Activated CD8-positive, alpha-beta T cell treated with anti-CD3 and anti-CD28 coated beads, Interleukin-2, amount 10 ng/mL, durations not matched to agents 7 days and 5 days (primary cell): ENCODE results near the gene NAPA. TPM values are rescaled to one million over a fixed set of nuclear protein-coding genes. Genes with fewer than 3 reads are reported as not detected.
"Not testable (repeated sequence)": the region's sequence is repeated elsewhere in the genome, so short reads cannot be mapped to it uniquely, and the experiment has no call there.

ENCODE experiments used
- ATAC-seq: fragments of 150-1000 bp; cut with Tn5 transposase; one replicate; pipeline ENCODE4 v1.10.0; 2021; ENCODE audit warnings: moderate library complexity
- CTCF ChIA-PET: fragments of 350-600 bp; sonication (Branson Sonifier 250); formaldehyde crosslinking; loops from one replicate; lab custom pipeline; 2021; ENCODE audit warnings: antibody characterized with exemption; lab: Charles Lee
- POLR2A ChIA-PET: fragments of 350-600 bp; sonication (Branson Sonifier 250); formaldehyde crosslinking; loops from one replicate; lab custom pipeline; 2021; ENCODE audit warnings: antibody characterized with exemption; lab: Charles Lee
- DNase-seq: peaks from one replicate; pipeline ENCODE4 v3.0.0-alpha.2; 2020
- H3K27ac Mint-ChIP-seq: one replicate; pipeline ENCODE4 v1.8.0; 2021; ENCODE audit warnings: mild to moderate bottlenecking, mixed read lengths
- H3K27me3 Mint-ChIP-seq: one replicate; pipeline ENCODE4 v1.8.0; 2021; ENCODE audit warnings: low read depth, mixed read lengths
- H3K36me3 Mint-ChIP-seq: one replicate; pipeline ENCODE4 v1.8.0; 2021; ENCODE audit warnings: low read depth, mixed read lengths
- H3K4me1 Mint-ChIP-seq: one replicate; pipeline ENCODE4 v1.8.0; 2021; ENCODE audit warnings: low read depth, mixed read lengths
- H3K4me3 Mint-ChIP-seq: one replicate; pipeline ENCODE4 v1.8.0; 2021; ENCODE audit warnings: mild to moderate bottlenecking, mixed read lengths
- H3K9me3 Mint-ChIP-seq: one replicate; pipeline ENCODE4 v1.8.0; 2022; ENCODE audit warnings: mixed read lengths; ENCODE audit not compliant: insufficient read depth
- total RNA-seq, 2 experiments: library from RNA; stranded (reverse); gene quantifications; one replicate each; pipeline ENCODE4 v1.2.3, GENCODE V29; 2021

Gene NAPA
- total RNA-seq, 2 experiments from 2014 or later: 90.0 to 103 TPM

DNA sequence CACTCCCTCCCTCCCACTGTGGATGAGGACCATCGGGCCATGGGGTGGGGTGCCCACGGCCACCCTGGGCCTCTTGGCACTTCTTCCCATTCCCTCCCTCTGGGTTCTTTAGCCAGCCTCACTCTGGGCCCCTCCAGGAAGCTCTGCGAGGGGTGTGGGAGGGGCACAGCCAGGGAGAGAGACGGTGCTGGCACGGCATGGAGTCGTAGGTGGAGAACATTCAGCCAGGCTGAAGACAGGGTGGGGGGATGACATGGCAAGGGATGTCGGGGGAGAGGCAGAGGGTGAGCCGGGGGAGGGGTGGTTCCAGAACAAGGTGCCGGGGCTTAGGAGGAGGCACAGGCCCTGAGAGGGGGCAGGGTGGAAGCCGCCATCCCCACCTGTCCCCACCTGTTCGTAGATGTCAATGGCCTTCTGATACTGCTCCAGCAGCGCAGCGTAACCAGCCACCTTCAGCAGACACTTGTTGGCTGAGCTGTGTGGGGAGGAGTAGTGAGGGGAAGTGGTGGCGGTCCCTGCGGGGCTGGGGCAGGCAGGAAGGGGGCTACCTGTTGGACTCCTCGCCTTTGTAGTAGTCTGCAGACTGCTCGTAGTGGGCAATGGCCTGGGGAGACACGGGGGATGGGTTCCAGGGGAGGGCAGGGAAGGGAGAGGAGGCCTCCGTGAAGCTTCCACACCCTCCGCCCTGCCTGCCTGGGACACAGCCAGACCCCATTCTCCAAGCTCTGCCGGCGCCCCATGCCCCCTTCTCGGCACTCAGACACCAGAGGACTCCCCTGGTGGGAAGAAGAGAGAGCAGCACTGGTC is 22.1 kb downstream of the NAPA start:
- H3K4me3 Mint-ChIP-seq: no peak overlapping the region
- DNase-seq (no peak), ATAC-seq (no peak)
- H3K27ac Mint-ChIP-seq: peak overlapping the region; percentile 30
- POLR2A ChIA-PET: interaction anchor here (1.1 to 1.3 kb wide), 2 partner anchors 9 to 21 kb away, joined by 3 to 5 read pairs; no protein-coding TSS in a partner anchor
- H3K4me1 Mint-ChIP-seq: peaks cover 8% of the 10 kb centered on the region
- H3K36me3 Mint-ChIP-seq: peaks cover 13% of the 10 kb centered on the region
- H3K27me3 Mint-ChIP-seq: no peaks in the 10 kb centered on the region
- CTCF ChIA-PET: no interaction called here
- no peaks in the 10 kb centered on the region for H3K9me3 Mint-ChIP-seq

DNA sequence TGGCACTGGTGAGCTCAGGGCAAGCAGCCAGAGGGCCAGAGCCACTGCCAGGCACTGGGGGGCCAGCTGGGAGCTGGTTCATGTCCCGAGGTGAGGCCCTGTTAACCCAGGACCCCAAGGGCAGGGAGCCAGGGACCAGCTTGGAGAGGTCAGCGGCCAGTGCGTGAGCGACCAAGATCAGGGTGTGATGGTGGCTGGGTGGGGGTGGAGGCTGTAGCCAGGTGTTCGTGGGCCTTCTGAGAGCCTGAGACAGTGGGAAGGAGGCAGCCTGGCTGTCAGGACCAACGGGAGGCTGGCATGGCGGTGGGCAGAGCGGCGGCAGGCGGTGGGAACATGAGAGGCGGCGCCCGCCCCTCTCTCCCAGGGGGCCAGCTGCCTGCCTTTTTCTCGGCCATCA is 22.7 kb downstream of the NAPA start:
- H3K36me3 Mint-ChIP-seq: peaks cover 16% of the 10 kb centered on the region
- H3K27me3 Mint-ChIP-seq: no peaks in the 10 kb centered on the region
- H3K9me3 Mint-ChIP-seq: no peaks in the 10 kb centered on the region
- ATAC-seq (no peak), DNase-seq (no peak)
- CTCF ChIA-PET: no interaction called here
- no peak overlapping the region for H3K27ac Mint-ChIP-seq
- H3K4me1 Mint-ChIP-seq: peaks cover 14% of the 10 kb centered on the region
- POLR2A ChIA-PET: interaction anchor here (1.1 kb wide), 1 partner anchor 10 kb away, joined by 5 read pairs; no protein-coding TSS in a partner anchor
- no peak overlapping the region for H3K4me3 Mint-ChIP-seq

DNA sequence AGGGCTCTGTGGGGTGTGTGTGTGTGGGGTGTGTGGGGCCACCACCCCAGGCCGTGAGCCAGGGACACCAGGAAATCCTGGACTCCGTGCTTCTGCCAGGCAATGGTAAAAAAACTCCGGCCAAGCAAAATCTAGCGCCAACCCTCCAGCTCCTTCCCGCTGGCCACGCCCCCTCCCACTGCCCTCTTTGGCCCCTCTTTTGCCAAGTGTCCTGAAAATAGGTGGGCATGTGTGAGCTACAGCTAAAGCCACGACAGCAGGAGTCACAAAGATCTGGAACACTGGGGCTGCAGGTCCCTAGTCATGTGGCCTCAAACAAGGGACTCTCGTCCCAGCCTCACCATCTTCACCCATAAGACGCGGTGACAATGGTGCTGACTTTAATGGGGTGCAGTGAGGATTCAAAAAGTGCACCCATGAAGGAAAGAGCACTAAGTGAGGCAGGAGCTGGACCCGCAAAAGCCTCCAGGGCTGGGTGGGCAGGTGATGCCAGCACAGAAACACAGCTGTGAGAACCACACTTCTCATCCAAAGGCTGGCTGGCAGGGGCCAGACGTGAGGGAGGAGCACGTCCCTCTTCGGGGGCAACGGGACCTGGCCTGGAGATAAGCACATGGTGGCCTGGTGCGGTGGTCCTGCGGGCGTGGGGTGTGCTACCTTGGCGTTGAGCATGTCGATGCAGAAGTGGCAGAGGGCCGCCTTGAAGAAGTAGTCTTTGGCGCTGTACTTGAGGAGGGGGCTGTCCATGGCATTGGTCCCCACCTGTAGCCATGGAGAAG is 23.3 kb downstream of the NAPA start:
- DNase-seq (no peak), ATAC-seq (no peak)
- POLR2A ChIA-PET: interaction anchor here (0.7 to 1.1 kb wide), 3 partner anchors 11 to 109 kb away, joined by 3 to 5 read pairs (median 4); no protein-coding TSS in a partner anchor
- H3K4me1 Mint-ChIP-seq: peaks cover 20% of the 10 kb centered on the region
- H3K9me3 Mint-ChIP-seq: no peaks in the 10 kb centered on the region
- no peaks in the 10 kb centered on the region for H3K27me3 Mint-ChIP-seq
- peaks cover 20% of the 10 kb centered on the region for H3K36me3 Mint-ChIP-seq
- no peak overlapping the region for H3K27ac Mint-ChIP-seq
- H3K4me3 Mint-ChIP-seq: no peak overlapping the region
- CTCF ChIA-PET: no interaction called here

DNA sequence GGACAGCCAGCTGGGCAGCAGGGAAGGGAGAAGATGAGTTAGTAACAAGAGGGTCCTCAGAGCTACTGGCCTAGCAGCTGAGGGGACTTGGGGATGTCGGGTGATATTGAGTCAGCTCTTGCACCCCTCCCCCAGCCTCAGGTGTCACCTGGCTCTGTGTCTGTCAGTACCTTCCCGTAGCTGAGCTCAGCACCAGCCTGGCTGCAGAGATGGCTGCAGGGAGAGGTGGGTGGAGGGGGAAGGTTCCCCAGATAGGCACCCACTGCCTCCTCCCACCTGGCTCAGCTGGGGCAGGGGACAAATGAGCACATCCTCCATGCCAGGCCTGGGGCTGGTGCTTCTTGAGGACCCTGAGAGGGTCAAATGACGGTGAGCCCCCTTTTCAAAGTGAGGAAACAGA is 24.0 kb downstream of the NAPA start:
- H3K4me1 Mint-ChIP-seq: peaks cover 26% of the 10 kb centered on the region
- CTCF ChIA-PET: no interaction called here
- H3K36me3 Mint-ChIP-seq: peaks cover 23% of the 10 kb centered on the region
- H3K27me3 Mint-ChIP-seq: no peaks in the 10 kb centered on the region
- H3K4me3 Mint-ChIP-seq: no peak overlapping the region
- POLR2A ChIA-PET: interaction anchor here (0.6 to 0.8 kb wide), 3 partner anchors 26 to 675 kb away, joined by 3 to 4 read pairs (median 3); no protein-coding TSS in a partner anchor
- no peaks in the 10 kb centered on the region for H3K9me3 Mint-ChIP-seq
- ATAC-seq (no peak), DNase-seq (no peak)
- no peak overlapping the region for H3K27ac Mint-ChIP-seq

DNA sequence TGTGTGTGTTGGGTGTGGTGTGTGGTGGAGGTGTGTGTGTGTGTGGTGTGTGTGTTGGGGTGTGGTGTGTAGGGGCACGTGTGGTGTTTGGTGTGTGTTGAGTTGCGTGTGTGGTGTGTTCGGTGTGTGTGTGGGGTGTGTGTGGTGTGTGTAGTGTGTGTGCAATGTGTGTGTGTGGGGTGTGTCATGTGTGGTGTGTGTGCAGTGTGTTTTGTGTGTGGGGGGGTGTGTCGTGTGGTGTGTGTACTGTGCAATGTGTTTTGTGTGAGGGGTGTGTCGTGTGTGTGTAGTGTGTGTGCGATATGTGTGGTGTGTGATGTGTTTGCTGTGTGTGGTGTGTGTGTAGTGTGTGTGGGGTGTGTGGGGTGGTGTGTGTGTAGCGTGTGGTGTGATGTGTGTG is 24.8 kb downstream of the NAPA start:
- ChIA-PET CTCF (no interaction called here), POLR2A (no interaction called here)
- Mint-ChIP-seq H3K4me3 (no peak overlapping the region), H3K4me1 (peaks cover 34% of the 10 kb centered on the region), H3K27me3 (no peaks in the 10 kb centered on the region), H3K36me3 (peaks cover 30% of the 10 kb centered on the region), H3K9me3 (no peaks in the 10 kb centered on the region), H3K27ac (peak overlapping the region; percentile 70)
- DNase-seq (no peak), ATAC-seq (no peak)

DNA sequence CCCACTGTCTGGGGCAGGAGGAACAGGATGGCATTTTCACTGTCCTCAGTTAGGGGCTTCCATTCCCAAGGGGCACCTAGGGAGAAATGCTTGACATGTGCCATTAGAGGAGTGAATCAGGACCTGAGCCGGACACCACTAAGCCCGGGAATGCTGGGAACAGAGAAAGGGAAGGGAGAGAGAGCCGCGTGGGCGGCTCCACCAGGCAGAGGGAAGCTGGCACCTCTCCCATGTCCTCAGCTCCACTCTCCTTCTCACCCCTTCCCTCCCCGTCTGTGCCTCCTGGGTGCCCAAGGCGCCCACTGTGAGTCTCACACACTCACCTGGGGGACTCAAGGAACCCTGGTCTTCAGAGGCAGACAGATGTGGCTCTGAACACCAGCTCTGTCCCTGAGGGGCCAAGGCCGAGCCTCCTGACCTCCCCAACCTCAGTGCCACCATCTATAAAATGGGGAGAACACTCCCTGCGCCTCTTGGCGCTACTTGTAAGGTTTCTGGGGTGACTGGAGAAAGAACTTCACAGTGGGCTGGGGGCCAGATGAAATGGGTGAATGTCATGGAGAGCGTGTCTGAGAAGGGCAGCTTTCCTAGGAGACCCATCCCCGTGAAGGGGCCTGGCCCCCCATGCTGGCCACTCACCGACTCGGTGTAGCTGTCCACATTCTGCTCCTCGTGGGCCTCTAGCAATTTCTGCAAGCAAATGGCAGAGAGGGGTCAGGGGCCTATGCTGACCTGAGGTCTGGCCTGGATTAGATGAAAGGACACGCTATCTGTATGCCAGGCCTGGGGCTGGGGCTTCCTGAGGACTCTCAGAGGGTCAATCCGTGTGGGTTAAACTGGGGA is 25.6 kb downstream of the NAPA start:
- H3K4me3 Mint-ChIP-seq: no peak overlapping the region
- peaks cover 33% of the 10 kb centered on the region for H3K36me3 Mint-ChIP-seq
- ChIA-PET POLR2A (interaction anchor here (0.8 to 1.3 kb wide), 2 partner anchors 8 to 111 kb away, joined by 4 read pairs; no protein-coding TSS in a partner anchor), CTCF (interaction anchor here (0.8 to 3.1 kb wide), 5 partner anchors 12 to 210 kb away, joined by 3 to 16 read pairs (median 3); partner anchors contain the start of gene NAPA)
- H3K27me3 Mint-ChIP-seq: no peaks in the 10 kb centered on the region
- DNase-seq (no peak), ATAC-seq (no peak)
- peak overlapping the region; percentile 60 for H3K27ac Mint-ChIP-seq
- H3K4me1 Mint-ChIP-seq: peaks cover 39% of the 10 kb centered on the region
- H3K9me3 Mint-ChIP-seq: no peaks in the 10 kb centered on the region

DNA sequence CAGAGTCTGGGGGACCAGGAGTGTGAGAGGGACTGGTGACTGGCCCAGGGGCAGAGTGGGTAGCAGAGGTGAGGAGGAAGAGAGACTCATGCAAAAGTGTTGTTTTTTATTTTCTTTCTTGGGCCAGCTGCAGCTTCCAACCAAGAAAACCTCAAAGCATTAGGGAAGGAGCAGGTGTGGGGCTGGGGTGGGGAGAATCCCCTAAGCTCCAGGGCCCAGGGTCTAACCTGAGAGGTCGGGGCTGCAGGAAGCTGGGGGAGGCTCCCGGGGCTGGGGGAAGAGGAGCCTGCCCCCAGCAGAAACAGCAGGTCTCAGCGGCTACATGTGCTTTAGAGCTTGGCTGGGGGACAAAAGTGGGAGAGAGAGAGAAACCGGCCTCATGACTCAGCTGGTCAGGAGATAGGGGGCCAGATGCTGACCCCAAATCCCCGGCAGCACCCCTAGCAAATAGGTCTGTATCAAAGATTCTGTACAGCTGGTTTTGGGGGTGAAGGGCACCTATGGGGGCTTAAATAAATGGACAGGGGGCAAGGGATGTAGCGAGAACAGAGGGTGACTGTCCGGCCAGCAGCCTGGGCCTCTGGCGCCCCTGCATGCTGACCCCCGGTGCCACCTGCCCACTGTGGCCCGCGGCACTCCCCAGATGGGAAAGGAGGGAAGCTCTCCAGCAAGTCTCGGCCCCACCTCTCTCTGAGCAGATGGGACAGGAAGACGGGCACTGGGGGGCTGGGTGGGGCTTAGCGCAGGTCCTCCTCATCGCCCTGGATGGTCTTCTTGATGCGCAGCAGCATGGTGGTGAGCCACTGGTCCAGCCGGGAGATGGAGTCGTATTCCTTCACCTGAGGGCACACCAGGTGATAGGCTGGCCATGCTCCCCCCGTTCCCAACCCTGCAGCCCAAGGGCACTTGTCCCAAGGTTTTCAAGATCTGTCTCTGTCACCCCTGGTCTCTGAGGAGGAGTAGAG is 27.0 kb downstream of the NAPA start:
- POLR2A ChIA-PET: interaction anchor here (0.5 to 1.7 kb wide), 5 partner anchors 8 to 60 kb away, joined by 3 to 4 read pairs (median 4); no protein-coding TSS in a partner anchor

DNA sequence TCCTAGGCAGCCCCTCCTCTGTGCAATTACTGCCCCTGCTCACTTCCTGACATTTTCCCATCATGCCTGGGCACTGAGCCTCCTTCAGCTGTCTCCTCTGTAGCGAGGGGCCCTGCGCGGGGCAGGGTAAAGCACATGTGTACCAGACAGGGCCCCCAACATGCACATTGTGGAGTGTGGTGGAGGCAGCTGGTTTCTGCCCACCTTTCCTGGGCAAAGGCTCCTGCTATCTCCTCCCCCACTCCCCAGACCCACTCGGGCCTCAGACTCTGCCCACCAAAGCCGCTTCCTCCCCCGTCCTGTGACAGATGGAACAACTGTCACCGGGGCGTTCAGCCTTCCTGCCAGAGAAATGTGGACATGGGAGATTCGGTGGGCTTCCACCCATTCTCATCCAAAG is 28.0 kb downstream of the NAPA start:
- H3K36me3 Mint-ChIP-seq: peaks cover 34% of the 10 kb centered on the region
- H3K27me3 Mint-ChIP-seq: no peaks in the 10 kb centered on the region
- peaks cover 42% of the 10 kb centered on the region for H3K4me1 Mint-ChIP-seq
- ChIA-PET POLR2A (interaction anchor here (0.6 to 1.7 kb wide), 5 partner anchors 9 to 374 kb away, joined by 3 to 4 read pairs (median 4); partner anchors contain the start of gene ZC3H4), CTCF (interaction anchor here (1.2 to 3.1 kb wide), 4 partner anchors 28 to 256 kb away, joined by 3 to 16 read pairs (median 8); partner anchors contain the start of gene NAPA)
- DNase-seq (peak; percentile 35), ATAC-seq (no peak)
- H3K9me3 Mint-ChIP-seq: no peaks in the 10 kb centered on the region
- peak overlapping the region; percentile 100 for H3K27ac Mint-ChIP-seq
- peak overlapping the region; percentile 28 for H3K4me3 Mint-ChIP-seq

More for the DNA sequence above, 27.0 kb downstream of the NAPA start:
- Mint-ChIP-seq H3K36me3 (peaks cover 34% of the 10 kb centered on the region), H3K9me3 (no peaks in the 10 kb centered on the region), H3K27ac (peak overlapping the region; percentile 100), H3K27me3 (no peaks in the 10 kb centered on the region), H3K4me3 (no peak overlapping the region), H3K4me1 (peaks cover 45% of the 10 kb centered on the region)
- ATAC-seq (no peak), DNase-seq (no peak)
- CTCF ChIA-PET: interaction anchor here (0.9 to 3.1 kb wide), 7 partner anchors 14 to 255 kb away, joined by 3 to 16 read pairs (median 3); partner anchors contain the start of gene NAPA

DNA sequence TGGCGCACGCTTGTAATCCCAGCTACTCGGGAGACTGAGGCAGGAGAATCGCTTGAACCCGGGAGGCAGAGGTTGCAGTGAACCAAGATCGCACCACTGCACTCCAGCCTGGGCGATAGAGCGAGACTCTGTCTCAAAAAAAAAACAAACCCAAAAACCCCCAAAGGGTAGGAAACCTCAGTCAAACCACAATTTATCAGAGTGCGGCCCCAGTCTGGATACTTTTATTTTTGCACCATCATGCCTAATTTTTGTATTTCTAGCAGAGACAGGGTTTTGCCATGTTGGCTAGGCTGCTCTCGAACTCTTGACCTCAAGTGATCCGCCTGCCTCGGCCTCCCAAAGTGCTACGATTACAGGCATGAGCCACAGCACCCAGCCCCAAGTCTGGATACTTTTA is 28.6 kb downstream of the NAPA start:
- H3K4me3 Mint-ChIP-seq, DNase-seq, H3K27me3 Mint-ChIP-seq, ATAC-seq, H3K9me3 Mint-ChIP-seq: not testable (repeated sequence)
- H3K4me1 Mint-ChIP-seq: peaks cover 42% of the 10 kb centered on the region
- peak overlapping the region; percentile 100 for H3K27ac Mint-ChIP-seq
- ChIA-PET POLR2A (interaction anchor here (1.0 to 2.9 kb wide), 3 partner anchors 27 to 114 kb away, joined by 3 to 17 read pairs (median 4); partner anchors contain the start of gene NAPA), CTCF (interaction anchor here (1.6 to 3.1 kb wide), 3 partner anchors 29 to 95 kb away, joined by 3 to 16 read pairs (median 12); partner anchors contain the start of gene NAPA)
- peaks cover 31% of the 10 kb centered on the region for H3K36me3 Mint-ChIP-seq

DNA sequence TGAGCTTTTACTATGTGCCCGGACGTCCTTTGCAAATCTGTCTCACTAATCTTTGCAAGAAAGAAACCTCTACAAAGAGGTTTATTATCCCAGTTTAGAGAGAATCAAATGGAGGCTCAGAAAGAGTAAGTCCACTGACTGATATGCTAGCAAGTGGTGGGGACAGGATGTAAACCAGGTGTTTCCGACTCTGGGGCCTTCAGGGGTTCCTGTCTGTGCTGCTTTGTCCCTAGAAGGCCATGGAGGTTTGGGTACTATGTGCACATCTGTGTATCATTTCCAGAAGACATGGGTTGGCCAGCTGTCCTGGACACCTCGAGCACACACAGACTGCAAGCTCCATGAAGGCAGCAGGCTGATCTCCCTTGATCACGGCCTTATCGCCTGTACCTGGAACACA is 29.7 kb downstream of the NAPA start:
- H3K36me3 Mint-ChIP-seq: peaks cover 28% of the 10 kb centered on the region
- ChIA-PET CTCF (interaction anchor here (0.7 to 2.7 kb wide), 11 partner anchors 15 to 222 kb away, joined by 3 to 23 read pairs (median 5); partner anchors contain the start of genes DHX34 and NAPA), POLR2A (interaction anchor here (0.6 to 2.9 kb wide), 11 partner anchors 9 to 306 kb away, joined by 3 to 17 read pairs (median 4); partner anchors contain the start of genes BICRA and NAPA)
- H3K4me1 Mint-ChIP-seq: peaks cover 42% of the 10 kb centered on the region
- H3K4me3 Mint-ChIP-seq: peak overlapping the region; percentile 97
- no peaks in the 10 kb centered on the region for H3K27me3 Mint-ChIP-seq
- ATAC-seq (no peak), DNase-seq (peak; percentile 51)
- H3K9me3 Mint-ChIP-seq: no peaks in the 10 kb centered on the region
- H3K27ac Mint-ChIP-seq: peak overlapping the region; percentile 100
